ENCODE data around the gene CCNQ. TPM values are rescaled to one million over a fixed set of nuclear protein-coding genes. Genes with fewer than 3 reads are reported as not detected.

Gene CCNQ
- total RNA-seq, 1 experiment from 2014 or later: 73.2 TPM

DNA sequence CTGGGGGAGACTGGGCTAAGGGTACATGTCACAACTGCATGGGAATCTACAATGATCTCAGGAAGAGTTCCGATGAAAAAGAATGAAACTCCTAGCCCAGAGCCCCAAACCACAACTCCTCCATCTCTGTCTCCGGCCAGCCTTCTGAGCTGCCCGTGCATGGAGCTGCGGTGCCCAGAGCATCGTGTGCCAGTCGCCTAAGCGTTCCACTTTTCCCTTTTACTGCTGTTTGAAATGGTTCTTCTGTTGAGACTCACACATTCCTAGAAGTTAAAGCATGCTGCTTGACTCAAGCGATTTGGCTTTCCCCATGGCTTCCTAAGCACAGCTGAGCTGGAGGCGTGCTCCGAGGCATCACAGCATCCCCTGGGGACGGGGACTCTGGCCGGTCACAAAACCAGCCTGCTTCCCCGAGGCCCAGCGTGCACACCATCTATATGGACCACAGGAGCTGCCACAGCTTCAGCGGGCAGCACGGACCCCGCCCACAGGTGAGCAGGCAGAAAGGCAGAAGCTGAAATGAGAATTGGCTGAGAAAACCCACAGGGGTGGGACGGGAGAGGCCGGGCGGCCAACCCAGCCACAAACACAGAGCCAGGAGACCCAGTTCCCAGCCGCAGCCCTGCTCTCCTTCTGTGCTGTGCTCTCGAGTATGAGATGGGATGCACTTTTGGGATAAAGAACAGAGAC, 5.0 kb downstream of the CCNQ start:
- no peak for DNase-seq
- Histone ChIP-seq H3K27me3 (no peaks in the 10 kb centered on the region), H3K4me3 (no peak overlapping the region), H3K36me3 (no peaks in the 10 kb centered on the region), H3K9me3 (no peaks in the 10 kb centered on the region)

DNA sequence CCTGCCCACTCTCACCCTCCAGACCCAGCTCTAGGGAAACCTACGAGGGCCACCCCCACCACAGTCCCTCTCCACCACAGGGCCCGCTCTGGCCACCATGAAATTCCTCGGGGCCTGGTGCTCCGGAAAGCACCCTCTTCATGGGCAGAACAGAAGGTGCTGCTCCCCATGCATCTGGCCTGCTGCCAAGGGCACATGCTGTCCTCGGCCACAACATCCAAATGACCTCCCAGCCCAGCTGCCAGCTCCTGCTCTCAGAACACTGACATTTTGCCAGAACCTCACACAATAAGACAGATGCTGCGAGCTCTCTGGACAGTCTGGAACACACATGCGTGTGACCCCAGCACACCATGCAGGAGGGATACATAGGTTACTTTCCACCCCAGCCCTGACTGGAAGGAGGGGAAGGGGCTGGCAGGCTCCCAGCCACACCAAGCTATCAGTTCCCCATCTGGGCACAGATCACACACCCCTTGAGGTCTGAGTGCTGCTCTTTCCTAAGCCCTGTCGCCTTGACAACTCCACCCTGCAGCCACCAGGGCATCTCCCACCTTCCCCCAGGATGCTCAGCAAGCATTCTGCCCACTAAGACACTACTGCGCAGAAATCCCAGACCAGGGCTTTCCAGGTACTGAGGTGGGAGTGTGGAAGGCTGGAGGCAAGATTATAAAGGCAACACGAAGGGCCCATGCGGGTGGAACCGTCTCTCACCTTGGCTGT, 5.8 kb downstream of the CCNQ start:
- Histone ChIP-seq H3K27me3 (no peaks in the 10 kb centered on the region), H3K36me3 (peaks cover 3% of the 10 kb centered on the region; the same call in 1 of the 2 replicates), H3K9me3 (no peaks in the 10 kb centered on the region), H3K4me3 (no peak overlapping the region)
- DNase-seq: no peak

DNA sequence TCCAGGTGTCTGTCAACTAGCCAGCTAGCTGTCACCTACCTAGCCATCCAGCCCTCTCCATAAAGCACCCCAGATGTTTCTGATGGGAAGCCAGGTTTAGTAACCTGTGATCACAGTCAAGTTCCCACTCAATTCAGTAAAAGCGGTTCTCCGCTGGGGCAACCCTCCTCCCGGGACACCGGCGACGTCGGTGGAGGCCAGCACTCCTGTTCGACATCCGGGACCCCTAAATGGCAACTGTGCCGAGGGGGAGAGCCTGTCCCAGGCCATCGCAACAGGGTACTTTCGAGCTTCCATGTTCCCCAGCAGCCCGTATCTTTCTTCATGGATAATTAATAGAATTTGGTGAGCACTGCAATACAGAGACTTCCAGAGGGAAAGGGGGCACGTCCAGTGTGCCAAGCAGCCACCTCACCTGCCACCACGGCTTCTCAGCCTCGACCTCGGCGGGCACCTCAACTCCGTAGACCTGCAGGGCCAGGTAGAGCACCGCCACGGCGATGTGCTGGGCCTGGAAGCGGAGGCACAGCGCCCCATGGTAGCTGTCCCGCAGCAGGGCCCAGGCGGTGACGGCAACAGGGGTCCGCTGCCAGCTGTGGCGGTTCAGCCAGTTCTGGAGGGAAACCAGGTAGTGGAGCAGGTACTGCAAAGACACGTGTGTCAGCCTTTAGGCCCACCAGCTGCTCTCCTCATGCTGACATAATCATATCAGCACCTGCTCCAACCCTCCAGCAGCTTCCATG, 6.7 kb downstream of the CCNQ start:
- no peak overlapping the region for H3K4me3 ChIP-seq
- no peak for DNase-seq
- H3K27me3 ChIP-seq: no peaks in the 10 kb centered on the region
- H3K36me3 ChIP-seq: peaks cover 6% of the 10 kb centered on the region; the same call in 1 of the 2 replicates
- H3K9me3 ChIP-seq: no peaks in the 10 kb centered on the region

DNA sequence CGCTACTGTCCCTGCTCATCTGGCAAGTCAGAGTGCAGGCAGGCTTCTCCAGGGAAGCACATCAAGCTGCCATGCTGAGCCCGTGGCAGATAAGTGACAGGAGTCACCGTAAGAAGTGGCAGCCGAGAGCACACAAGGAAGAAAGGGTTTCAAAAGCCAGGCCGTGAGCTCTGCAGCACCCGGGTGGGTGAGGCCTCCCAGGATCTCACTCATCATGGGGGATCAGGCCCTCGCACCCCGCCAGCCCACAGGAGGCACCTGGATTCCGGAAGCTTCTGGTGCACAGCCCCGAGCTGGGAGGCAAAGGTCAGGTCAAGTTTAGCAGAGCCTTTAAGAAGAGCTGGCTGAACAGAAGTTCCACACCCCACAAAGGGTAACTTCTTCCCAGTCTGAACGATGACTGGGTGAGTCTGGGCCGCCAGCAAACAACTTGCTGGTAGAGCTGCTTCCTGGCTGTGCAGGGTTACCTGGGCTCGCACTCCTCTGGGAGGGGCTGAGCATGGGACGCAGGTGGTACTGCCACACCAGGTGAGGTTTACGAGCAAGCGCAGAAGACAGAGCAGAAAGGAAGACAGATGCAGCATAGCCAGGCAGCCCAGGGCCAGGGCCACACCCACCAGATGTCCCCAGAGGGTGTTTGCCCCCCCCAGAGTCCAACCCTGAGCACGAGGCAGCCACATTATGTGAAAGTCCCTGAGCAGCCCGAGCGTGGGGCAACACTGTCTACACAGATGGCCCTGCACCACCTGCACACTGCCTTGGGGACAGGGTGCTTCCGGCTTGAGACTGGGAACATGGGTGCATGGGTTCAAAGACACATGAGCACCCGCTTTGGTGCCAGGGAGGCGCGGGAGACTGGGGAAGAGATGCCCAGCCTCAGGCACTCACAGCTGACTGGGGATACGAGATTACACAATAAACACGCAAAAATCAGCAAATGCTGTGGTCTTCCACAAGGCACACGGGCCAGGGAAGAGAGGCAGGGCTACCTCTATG, 7.7 kb downstream of the CCNQ start:
- H3K4me3 ChIP-seq: no peak overlapping the region
- peaks cover 6% of the 10 kb centered on the region; the same call in 1 of the 2 replicates for H3K36me3 ChIP-seq
- no peaks in the 10 kb centered on the region for H3K9me3 ChIP-seq
- H3K27me3 ChIP-seq: no peaks in the 10 kb centered on the region
- no peak for DNase-seq

DNA sequence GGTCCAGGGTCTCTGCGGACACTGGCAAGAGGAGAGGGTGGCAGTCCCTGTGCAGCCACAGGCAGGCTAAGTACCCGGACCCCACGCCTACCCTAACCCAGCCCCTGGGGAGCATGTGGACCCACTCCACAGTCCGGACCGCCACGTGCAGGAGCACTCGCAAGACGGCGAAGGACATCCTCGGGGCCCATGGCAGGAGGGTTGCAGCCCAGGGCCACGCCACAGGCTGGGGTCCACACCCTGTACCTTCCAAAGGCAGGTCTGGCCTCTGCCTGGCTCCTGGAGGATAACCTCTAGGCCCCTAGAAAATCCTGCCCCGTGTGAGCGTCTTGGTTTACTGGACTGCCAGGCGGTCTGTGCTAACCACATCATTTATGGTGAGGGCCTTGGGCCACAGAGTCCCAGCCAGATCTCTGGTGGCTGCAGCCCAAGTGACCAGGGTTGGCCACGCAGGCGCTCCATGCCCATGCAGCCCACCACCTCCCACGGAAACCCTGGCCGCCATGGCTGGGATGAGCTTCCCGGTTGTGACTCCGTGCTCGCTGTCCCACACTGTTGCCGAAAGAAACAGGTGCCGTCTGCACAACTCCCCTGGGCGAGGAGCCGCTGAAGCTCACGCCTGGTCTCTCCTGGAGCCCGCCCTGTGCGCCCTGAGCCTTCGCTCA, 10.0 kb downstream of the CCNQ start:
- no peak for DNase-seq
- Histone ChIP-seq H3K4me3 (no peak overlapping the region), H3K36me3 (peaks cover 6% of the 10 kb centered on the region; the same call in 1 of the 2 replicates), H3K27me3 (no peaks in the 10 kb centered on the region), H3K9me3 (no peaks in the 10 kb centered on the region)

DNA sequence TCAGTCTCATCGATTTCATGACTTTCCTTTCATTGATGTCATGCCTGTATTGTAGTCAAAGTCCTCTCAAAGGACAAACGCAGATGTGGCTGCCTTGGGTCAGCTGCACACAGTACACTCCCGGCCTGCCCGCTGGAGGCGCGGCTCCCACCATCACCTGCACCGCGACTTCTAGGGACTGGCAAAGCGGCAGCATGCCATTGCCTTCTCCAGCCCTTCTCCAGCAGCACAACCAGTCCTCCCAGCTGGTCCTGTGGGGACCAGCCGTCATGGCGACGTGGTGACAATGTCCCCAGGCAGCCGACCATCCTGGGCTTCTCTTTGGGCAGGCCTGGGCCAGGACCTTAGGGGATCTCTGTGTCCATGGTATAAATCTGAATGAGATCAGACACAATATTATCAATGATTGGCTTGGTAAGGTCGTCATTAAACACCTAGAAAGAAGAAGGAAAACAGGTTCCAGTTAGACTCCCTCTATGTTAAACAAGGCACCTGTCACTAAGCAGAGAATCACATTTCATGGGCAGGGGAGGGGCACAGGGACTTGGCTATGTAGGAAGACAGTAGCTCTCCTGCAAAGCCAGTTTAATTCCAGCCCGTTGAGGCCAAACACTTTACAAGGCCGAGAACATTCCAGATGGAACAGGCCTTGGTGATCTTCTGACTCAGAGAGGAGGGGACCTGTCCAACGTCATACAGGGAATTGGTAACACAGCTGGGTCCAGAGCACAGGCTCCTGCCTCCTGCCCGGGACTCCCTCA, 10.7 kb downstream of the CCNQ start:
- Histone ChIP-seq H3K4me3 (no peak overlapping the region), H3K36me3 (peaks cover 6% of the 10 kb centered on the region; the same call in 1 of the 2 replicates), H3K27me3 (no peaks in the 10 kb centered on the region), H3K9me3 (no peaks in the 10 kb centered on the region)
- no peak for DNase-seq

DNA sequence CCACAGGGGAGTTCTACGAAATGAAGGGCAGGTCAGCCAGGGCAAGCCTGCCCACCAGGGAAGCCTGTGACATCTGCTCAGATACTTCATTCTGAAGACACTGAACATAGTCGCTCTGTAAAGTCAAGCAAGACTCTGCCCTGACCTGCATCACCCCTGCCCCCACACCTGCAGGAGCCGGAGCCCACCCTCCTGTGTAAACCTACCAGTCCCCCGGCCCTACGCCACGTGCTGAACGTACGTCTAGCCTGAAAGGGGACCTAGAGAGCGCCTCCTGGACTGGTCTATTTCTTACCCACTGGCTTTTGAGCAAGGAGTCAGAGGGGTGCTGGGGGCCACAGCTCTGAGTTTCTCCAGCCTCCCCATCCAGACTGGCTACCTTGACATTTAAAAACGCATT, 11.6 kb downstream of the CCNQ start:
- Histone ChIP-seq H3K9me3 (no peaks in the 10 kb centered on the region), H3K4me3 (no peak overlapping the region), H3K36me3 (peaks cover 6% of the 10 kb centered on the region; the same call in 1 of the 2 replicates), H3K27me3 (no peaks in the 10 kb centered on the region)
- no peak for DNase-seq

DNA sequence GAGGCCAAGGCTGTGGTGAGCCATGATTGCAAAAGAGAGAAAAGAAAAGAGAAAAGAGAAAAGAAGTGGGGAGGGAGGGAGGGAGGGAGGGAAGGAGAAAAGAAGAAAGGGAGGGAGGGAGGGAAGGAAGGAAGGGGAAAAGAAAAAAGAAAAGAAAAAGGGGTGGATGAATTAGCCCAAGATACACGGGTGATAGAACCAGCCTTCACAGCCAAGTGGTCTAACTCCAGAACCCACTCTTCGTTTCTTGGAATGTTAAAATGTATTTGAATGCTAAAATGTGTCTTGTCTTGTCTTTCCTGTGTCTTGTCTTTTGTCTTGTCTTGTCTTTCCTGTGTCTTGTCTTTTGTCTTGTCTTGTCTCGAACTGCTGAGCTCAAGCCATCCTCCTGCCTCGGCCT, 13.1 kb downstream of the CCNQ start:
- DNase-seq: no peak
- H3K27me3 ChIP-seq: no peaks in the 10 kb centered on the region
- peaks cover 6% of the 10 kb centered on the region; the same call in 1 of the 2 replicates for H3K36me3 ChIP-seq
- no peak overlapping the region for H3K4me3 ChIP-seq
- H3K9me3 ChIP-seq: no peaks in the 10 kb centered on the region

DNA sequence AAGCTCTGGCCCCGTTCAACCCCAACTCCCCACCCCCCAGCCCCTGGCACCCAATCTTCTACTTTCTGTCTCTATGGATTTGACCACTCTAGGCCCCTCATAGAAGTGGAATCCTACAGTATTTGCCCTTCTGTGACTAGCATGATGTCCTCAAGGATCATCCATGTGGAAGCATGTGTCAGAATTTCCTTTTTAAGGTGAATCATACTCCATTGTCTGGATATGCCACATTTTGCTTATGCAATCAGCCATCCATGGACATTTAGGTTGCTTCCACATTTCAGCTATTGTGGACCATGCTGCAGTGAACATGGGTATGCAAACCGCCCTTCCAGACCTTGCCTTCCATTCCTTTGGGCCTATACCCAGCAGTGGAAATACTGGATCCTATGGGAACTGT, 15.5 kb downstream of the CCNQ start:
- Histone ChIP-seq H3K4me3 (no peak overlapping the region), H3K36me3 (peaks cover 6% of the 10 kb centered on the region; the same call in 1 of the 2 replicates), H3K27me3 (no peaks in the 10 kb centered on the region), H3K9me3 (no peaks in the 10 kb centered on the region)
- DNase-seq: no peak

DNA sequence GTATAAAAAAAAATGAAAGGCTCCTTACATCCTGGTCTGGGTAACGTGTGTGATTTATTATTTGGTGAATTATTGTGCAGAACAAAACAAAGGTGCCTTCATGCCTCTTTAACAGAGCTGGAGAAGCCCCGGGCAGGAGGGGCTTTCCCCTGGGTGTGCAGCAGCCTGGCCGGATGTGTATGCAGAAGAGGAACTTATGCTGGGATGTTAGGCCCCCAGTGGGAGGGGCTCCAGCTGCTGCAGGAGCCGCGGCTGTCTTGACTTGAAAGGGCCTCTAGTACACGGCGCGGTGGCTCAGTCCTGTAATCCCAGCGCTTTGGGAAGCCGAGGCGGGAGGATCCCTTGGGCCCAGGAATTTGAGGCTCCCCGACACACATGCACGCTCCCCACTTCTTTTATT, 16.0 kb downstream of the CCNQ start:
- no peaks in the 10 kb centered on the region for H3K9me3 ChIP-seq
- no peak overlapping the region for H3K4me3 ChIP-seq
- no peaks in the 10 kb centered on the region for H3K27me3 ChIP-seq
- DNase-seq: no peak
- H3K36me3 ChIP-seq: 0 out of 2 replicates have a peak, but pooled peaks cover 2% of the 10 kb centered on the region

DNA sequence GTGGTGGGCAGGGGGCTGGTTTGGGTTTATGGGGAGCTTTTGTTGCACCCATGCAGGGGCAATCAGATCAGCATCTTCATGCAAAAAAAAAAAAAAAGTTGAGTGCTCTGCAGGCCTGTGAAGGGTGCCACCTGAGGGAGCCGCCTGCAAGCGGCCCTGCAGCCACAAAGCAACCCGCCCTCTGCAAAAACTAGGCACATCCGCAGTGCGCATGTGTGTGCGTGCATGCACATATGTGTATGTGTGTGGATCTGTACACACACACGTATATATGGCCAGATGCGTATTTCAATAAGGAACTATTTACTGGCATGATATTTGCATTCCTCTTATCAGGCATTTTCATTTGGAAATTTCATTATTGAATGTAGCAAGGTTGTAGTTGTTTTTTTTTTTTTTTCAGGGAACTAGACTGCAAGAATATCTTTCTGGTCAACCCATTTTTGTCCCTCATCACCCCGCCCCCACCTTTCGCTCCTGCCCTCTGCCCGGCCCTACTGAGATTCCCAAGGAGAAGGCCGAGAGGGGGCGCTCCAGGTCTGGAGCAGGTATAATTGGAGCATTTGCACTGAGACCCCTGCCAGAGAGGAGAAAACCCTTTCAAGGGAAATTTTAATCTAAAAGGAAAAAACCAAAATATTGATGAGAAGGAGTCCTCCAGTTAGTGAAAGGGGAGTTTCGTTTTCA, 18.1 kb downstream of the CCNQ start:
- Histone ChIP-seq H3K36me3 (no peaks in the 10 kb centered on the region), H3K9me3 (no peaks in the 10 kb centered on the region), H3K27me3 (no peaks in the 10 kb centered on the region), H3K4me3 (no peak overlapping the region)
- peak; percentile 8 for DNase-seq

DNA sequence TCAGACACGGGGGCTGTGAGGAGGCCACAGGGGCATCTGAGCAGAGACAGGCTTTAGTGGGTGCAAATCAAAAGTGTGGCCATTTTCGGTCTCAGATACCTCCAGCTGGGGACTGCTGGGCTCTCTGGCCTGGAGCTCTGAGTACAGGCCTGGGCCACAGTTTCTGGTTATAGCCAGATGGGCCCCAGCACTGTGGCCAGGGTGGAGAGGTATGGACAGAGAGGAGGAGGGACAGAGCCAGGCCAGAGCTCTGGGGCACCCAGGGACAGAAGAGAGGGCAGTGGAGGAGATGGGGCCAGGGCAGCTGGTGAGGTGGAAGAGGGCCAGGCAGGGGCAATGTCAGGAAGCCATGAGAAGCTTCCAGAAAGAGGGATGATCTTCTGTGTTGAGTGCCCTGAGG, 20.1 kb downstream of the CCNQ start:
- Histone ChIP-seq H3K36me3 (no peaks in the 10 kb centered on the region), H3K4me3 (no peak overlapping the region), H3K27me3 (no peaks in the 10 kb centered on the region), H3K9me3 (no peaks in the 10 kb centered on the region)
- DNase-seq: no peak

DNA sequence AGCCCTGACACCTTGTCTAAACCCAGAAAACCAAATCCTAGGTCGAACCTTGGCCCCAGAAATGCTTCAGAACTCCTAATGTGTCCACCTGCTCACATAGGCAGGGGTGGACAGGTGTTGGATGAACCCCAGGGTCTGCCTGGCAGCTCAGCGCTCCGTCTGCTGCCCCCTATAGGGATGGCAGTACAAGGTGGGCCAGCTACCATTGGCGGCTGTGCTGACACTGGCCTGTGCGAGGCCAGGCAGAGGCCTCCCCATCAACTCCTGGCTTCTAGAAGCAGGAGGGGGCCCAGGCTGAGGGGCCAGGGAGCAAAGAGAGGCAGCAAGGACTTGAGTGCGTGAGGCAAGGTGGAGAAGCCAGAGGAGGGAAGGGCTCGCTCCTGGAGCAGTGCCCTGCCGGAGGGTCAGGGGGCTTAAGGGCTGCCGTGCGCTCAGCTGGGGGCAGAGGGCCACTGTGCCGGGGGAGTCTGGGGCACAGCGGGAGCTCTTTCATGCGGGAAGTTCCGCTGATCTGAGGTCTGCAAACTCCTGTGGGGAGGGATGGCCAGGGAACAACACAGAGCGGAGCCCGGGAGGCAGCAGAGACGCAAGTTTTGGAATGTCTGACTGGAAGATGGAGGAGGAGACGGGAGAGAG, 20.6 kb downstream of the CCNQ start:
- H3K4me3 ChIP-seq: no peak overlapping the region
- DNase-seq: no peak
- no peaks in the 10 kb centered on the region for H3K27me3 ChIP-seq
- no peaks in the 10 kb centered on the region for H3K9me3 ChIP-seq
- no peaks in the 10 kb centered on the region for H3K36me3 ChIP-seq

DNA sequence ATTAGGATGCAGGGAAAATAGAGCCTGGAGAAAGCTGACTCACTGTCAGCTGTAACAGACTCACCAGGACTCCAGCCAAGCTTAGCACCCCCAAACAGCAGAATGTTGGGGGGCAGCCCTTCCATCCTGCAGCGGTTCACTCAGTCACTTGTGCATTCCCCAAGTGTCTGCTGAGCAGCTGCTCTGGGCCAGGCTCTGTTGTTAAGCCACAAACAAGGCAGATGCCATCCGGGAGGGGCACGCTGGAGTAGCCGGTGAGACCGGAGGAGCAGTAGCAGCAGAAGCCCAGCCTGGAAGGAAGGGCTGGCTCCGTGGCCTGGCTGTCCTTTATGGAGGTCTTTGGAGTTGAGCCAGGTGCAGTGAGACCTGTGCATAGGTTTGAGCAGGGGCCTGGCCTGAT, 22.0 kb downstream of the CCNQ start:
- H3K4me3 ChIP-seq: no peak overlapping the region
- no peaks in the 10 kb centered on the region for H3K27me3 ChIP-seq
- H3K36me3 ChIP-seq: no peaks in the 10 kb centered on the region
- H3K9me3 ChIP-seq: no peaks in the 10 kb centered on the region
- no peak for DNase-seq

Measured in MG63 (cell line).